Measurements from ENCODE around the gene ZBTB2.

The ZBTB2 gene

DNA sequence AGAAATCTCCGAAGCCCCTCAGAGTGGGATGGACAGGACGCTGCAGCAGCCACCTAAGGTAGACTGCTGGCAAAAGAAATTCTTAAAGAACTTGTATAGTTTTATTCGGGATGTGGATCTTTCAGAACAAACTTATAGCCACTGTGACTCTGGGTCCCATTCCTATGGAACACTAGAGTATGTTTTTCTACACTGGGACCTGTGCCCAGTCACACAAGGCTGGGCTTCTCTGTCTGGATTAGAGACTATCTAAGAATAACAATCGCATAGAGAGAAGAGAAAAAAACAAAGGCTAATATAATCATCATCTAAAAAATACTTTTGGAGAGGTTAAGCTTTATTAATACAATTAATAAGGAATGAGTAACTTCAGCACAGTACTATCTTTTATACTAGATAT is 31.6 kb upstream of the ZBTB2 start:
- no peak overlapping the region for H3K4me3 ChIP-seq (ENCODE audit: low read depth, low read length, poor library complexity, severe bottlenecking)
- H3K4me1 ChIP-seq (ENCODE audit: insufficient read depth, low read length, severe bottlenecking), result no peaks in the 10 kb centered on the region
- H3K79me2 ChIP-seq (ENCODE audit: insufficient read depth, low read length), result no peaks in the 10 kb centered on the region
- H3K4me2 ChIP-seq (ENCODE audit: low read length), result no peak overlapping the region
- H2AFZ ChIP-seq (ENCODE audit: low read length), result no peak overlapping the region
- 0 out of 2 replicates have a peak, but pooled peaks cover 5% of the 10 kb centered on the region for H3F3A ChIP-seq (ENCODE audit: insufficient read depth, low read length)
- H4K20me1 ChIP-seq (ENCODE audit: insufficient read depth, low read length), result no peaks in the 10 kb centered on the region
- H3K9ac ChIP-seq (ENCODE audit: low read length), result no peak overlapping the region
- H3K9me2 ChIP-seq (ENCODE audit: low read depth, low read length), result no peaks in the 10 kb centered on the region
- H3K27me3 ChIP-seq (ENCODE audit: insufficient read depth, low read length), result no peaks in the 10 kb centered on the region
- TF ChIP-seq, protein P1, sequence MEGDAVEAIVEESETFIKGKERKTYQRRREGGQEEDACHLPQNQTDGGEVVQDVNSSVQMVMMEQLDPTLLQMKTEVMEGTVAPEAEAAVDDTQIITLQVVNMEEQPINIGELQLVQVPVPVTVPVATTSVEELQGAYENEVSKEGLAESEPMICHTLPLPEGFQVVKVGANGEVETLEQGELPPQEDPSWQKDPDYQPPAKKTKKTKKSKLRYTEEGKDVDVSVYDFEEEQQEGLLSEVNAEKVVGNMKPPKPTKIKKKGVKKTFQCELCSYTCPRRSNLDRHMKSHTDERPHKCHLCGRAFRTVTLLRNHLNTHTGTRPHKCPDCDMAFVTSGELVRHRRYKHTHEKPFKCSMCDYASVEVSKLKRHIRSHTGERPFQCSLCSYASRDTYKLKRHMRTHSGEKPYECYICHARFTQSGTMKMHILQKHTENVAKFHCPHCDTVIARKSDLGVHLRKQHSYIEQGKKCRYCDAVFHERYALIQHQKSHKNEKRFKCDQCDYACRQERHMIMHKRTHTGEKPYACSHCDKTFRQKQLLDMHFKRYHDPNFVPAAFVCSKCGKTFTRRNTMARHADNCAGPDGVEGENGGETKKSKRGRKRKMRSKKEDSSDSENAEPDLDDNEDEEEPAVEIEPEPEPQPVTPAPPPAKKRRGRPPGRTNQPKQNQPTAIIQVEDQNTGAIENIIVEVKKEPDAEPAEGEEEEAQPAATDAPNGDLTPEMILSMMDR (IDR thresholded peaks at IDR 0.05; ENCODE audit: low read length), result no peak
- no peak for TF ChIP-seq EZH2 (IDR thresholded peaks at IDR 0.05; ENCODE audit: borderline replicate concordance, low read length)
- H3K9me3 ChIP-seq (ENCODE audit: low read length), result no peaks in the 10 kb centered on the region
- peaks cover 62% of the 10 kb centered on the region for H3K36me3 ChIP-seq (ENCODE audit: insufficient read depth, low read length)
- H3K27ac ChIP-seq (ENCODE audit: low read depth, low read length, poor library complexity, severe bottlenecking), result no peak overlapping the region

DNA sequence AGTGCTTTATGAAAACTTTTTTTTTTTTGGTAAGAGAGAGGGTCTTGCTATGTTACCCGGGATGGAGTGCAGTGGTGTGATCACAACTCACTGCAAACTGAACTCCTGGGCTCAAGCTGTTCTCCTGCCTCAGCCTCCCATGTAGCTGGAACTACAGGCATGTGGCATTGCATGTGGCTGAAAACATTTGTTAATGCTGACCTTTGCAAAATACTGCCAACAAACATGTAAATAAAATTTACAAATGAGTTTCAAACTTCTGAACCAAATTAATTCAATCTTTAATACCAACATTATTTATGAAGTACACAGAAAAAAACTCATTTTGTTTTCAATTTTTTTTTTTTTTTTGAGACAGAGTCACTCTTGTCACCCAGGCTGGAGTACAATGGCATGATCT is 26.1 kb upstream of the ZBTB2 start:
- H3K9me3 ChIP-seq (ENCODE audit: low read length), result no peaks in the 10 kb centered on the region
- no peak overlapping the region for H3K4me3 ChIP-seq (ENCODE audit: low read depth, low read length, poor library complexity, severe bottlenecking)
- H4K20me1 ChIP-seq (ENCODE audit: insufficient read depth, low read length), result no peaks in the 10 kb centered on the region
- TF ChIP-seq EZH2 (IDR thresholded peaks at IDR 0.05; ENCODE audit: borderline replicate concordance, low read length), result no peak
- TF ChIP-seq, protein P1 (IDR thresholded peaks at IDR 0.05; ENCODE audit: low read length), result no peak
- H3K4me1 ChIP-seq (ENCODE audit: insufficient read depth, low read length, severe bottlenecking), result no peaks in the 10 kb centered on the region
- no peak overlapping the region for H3K9ac ChIP-seq (ENCODE audit: low read length)
- no peaks in the 10 kb centered on the region for H3K9me2 ChIP-seq (ENCODE audit: low read depth, low read length)
- no peaks in the 10 kb centered on the region for H3K27me3 ChIP-seq (ENCODE audit: insufficient read depth, low read length)
- no peaks in the 10 kb centered on the region for H3K79me2 ChIP-seq (ENCODE audit: insufficient read depth, low read length)
- peaks cover 69% of the 10 kb centered on the region for H3K36me3 ChIP-seq (ENCODE audit: insufficient read depth, low read length)
- 0 out of 2 replicates have a peak, but pooled peaks cover 5% of the 10 kb centered on the region for H3F3A ChIP-seq (ENCODE audit: insufficient read depth, low read length)
- no peak overlapping the region for H3K4me2 ChIP-seq (ENCODE audit: low read length)
- H3K27ac ChIP-seq (ENCODE audit: low read depth, low read length, poor library complexity, severe bottlenecking), result no peak overlapping the region
- no peak overlapping the region for H2AFZ ChIP-seq (ENCODE audit: low read length)

DNA sequence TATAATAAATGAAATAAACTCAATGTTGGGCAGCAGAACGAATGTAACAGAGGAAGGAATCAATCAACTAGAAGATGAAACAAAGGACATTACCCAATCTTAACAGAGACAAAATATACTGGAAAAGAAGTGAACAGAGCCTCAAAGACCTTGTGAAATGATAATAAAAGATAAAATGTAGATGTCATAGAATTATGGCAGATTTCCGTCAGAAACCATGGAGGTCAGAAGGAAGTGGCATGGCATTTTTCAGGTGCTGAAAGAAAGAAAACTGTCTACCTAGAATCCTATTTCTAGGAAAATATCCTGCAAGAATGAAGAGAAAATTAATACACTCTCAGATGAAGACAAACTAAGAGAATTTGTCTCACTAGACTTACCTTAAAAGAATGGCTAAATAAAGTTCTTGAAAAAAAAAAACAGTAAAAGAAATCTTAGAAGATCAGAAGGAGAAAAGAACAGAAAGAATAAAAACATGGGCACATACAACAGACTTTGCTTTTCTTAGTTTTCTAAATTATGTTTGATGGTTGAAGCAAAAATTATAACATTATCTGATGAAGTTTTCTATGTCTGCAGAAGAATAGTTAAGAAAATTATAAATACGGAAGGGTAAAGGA is 23.4 kb upstream of the ZBTB2 start:
- no peaks in the 10 kb centered on the region for H3K4me1 ChIP-seq (ENCODE audit: insufficient read depth, low read length, severe bottlenecking)
- TF ChIP-seq, protein P1 (IDR thresholded peaks at IDR 0.05; ENCODE audit: low read length), result no peak
- TF ChIP-seq EZH2 (IDR thresholded peaks at IDR 0.05; ENCODE audit: borderline replicate concordance, low read length), result no peak
- H3F3A ChIP-seq (ENCODE audit: insufficient read depth, low read length), result no peaks in the 10 kb centered on the region
- H3K36me3 ChIP-seq (ENCODE audit: insufficient read depth, low read length), result peaks cover 75% of the 10 kb centered on the region
- H3K4me2 ChIP-seq (ENCODE audit: low read length), result no peak overlapping the region
- H3K9me2 ChIP-seq (ENCODE audit: low read depth, low read length), result no peaks in the 10 kb centered on the region
- no peaks in the 10 kb centered on the region for H3K27me3 ChIP-seq (ENCODE audit: insufficient read depth, low read length)
- H3K27ac ChIP-seq (ENCODE audit: low read depth, low read length, poor library complexity, severe bottlenecking), result no peak overlapping the region
- no peaks in the 10 kb centered on the region for H3K79me2 ChIP-seq (ENCODE audit: insufficient read depth, low read length)
- H3K9ac ChIP-seq (ENCODE audit: low read length), result no peak overlapping the region
- no peaks in the 10 kb centered on the region for H4K20me1 ChIP-seq (ENCODE audit: insufficient read depth, low read length)
- no peaks in the 10 kb centered on the region for H3K9me3 ChIP-seq (ENCODE audit: low read length)
- no peak overlapping the region for H3K4me3 ChIP-seq (ENCODE audit: low read depth, low read length, poor library complexity, severe bottlenecking)
- no peak overlapping the region for H2AFZ ChIP-seq (ENCODE audit: low read length)

Data from OCI-LY1 (cell line).